Measurements from ENCODE around the gene NTN4. TPM values are rescaled to one million over a fixed set of nuclear protein-coding genes. Genes with fewer than 3 reads are reported as not detected.
A peak's percentile ranks its signal among the peaks of the same experiment; 100 is the strongest.

Gene NTN4
- total RNA-seq, 2 experiments from 2014 or later = not detected

- H3K27me3 Mint-ChIP-seq = peaks cover 28% of the 10 kb centered on the region
These were observed 18.6 kb upstream of the NTN4 start for GRCh38 chr12:95809000-95809680.

DNA sequence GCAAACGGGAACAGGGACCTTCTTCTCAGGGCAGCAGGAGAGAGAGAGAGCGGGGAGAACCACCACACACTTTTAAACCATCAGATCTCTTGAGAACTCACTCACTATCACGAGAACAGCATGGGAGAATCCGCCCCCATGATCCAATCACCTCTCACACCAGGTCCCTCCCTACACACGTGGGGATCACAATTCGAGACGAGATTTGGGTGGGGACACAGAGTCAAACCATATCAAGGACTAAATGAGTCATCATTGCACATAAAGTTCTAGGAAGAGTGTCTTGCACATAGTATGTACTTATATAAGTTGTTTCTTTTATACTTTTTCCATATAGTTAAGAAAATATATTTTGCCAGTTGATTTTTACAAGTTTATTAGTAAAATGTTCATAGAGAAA is 17.6 kb upstream of the NTN4 start:
- CTCF ChIA-PET = no interaction called here
- H3K36me3 Mint-ChIP-seq = no peaks in the 10 kb centered on the region
- no peak for DNase-seq

More at GRCh38 chr12:95809000-95809680, 18.6 kb upstream of the NTN4 start:
- H3K9me3 Mint-ChIP-seq (ENCODE audit: low read depth) = no peaks in the 10 kb centered on the region
- H3K4me3 Mint-ChIP-seq = no peak overlapping the region
- H3K36me3 Mint-ChIP-seq = no peaks in the 10 kb centered on the region
- ATAC-seq = no peak
- CTCF ChIA-PET = no interaction called here
- H3K27ac Mint-ChIP-seq = no peak overlapping the region
- DNase-seq = no peak
- H3K4me1 Mint-ChIP-seq = peaks cover 10% of the 10 kb centered on the region

DNA sequence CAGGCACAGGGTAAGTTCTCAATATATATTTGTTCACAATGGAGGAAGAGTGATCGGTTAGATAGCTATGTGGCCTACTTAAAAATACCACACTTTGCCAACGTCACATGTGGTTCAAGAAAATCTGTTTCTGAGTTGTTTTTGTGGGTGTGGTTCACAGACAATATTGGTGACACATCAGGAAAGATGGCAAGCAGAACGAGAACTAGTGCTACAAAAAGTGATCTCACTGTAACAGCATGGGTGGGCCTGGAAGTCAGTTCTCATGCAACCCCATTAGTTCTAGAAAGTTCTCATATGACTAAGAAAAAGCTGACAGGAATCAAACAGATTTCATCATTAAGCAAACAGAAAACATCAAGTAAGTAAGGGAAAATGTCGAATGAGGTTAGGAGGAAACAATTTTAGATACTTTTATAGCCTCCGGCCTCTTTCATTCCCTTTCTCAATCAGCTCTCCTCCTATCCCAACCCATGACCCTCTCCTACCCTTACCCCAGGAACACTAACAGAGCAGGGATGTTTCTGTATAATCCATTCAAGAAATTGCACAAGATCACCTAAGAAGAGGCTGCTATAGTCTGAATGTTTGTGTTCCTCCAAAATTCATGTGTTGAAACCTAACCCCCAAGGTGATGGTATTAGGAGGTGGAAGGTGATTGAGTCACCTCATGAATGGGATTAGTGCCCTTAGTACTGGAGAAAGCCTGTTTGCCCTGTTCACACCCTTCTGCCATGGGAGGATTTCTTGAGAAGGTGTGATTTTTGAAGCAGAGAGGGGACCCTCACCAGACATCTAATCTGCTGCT is 15.5 kb upstream of the NTN4 start:
- peaks cover 28% of the 10 kb centered on the region for H3K27me3 Mint-ChIP-seq
- no peaks in the 10 kb centered on the region for H3K9me3 Mint-ChIP-seq (ENCODE audit: low read depth)
- peaks cover 10% of the 10 kb centered on the region for H3K4me1 Mint-ChIP-seq
- ATAC-seq = peak; percentile 51
- no peak overlapping the region for H3K4me3 Mint-ChIP-seq
- CTCF ChIA-PET = interaction anchor here (0.6 to 0.7 kb wide), 2 partner anchors 48 to 225 kb away, joined by 3 to 4 read pairs; no protein-coding TSS in a partner anchor
- H3K36me3 Mint-ChIP-seq = no peaks in the 10 kb centered on the region
- no peak for DNase-seq
- H3K27ac Mint-ChIP-seq = no peak overlapping the region

More for the DNA sequence above, 17.6 kb upstream of the NTN4 start:
- Mint-ChIP-seq H3K4me1 (peaks cover 10% of the 10 kb centered on the region), H3K27me3 (peaks cover 29% of the 10 kb centered on the region), H3K4me3 (no peak overlapping the region), H3K9me3 (ENCODE audit: low read depth) (no peaks in the 10 kb centered on the region), H3K27ac (no peak overlapping the region)
- no peak for ATAC-seq

GRCh38 chr12:95804291-95804690 is 13.7 kb upstream of the NTN4 start:
- Mint-ChIP-seq H3K4me1 (peaks cover 10% of the 10 kb centered on the region), H3K9me3 (ENCODE audit: low read depth) (no peaks in the 10 kb centered on the region), H3K4me3 (no peak overlapping the region), H3K27ac (no peak overlapping the region), H3K27me3 (peaks cover 30% of the 10 kb centered on the region), H3K36me3 (no peaks in the 10 kb centered on the region)
- DNase-seq (no peak), ATAC-seq (no peak)
- CTCF ChIA-PET = no interaction called here

- CTCF ChIA-PET = no interaction called here
- DNase-seq = no peak
- H3K27ac Mint-ChIP-seq = no peak overlapping the region
- no peaks in the 10 kb centered on the region for H3K9me3 Mint-ChIP-seq (ENCODE audit: low read depth)
- no peak for ATAC-seq
- no peak overlapping the region for H3K4me3 Mint-ChIP-seq
- H3K4me1 Mint-ChIP-seq = peaks cover 10% of the 10 kb centered on the region
- peaks cover 30% of the 10 kb centered on the region for H3K27me3 Mint-ChIP-seq
- H3K36me3 Mint-ChIP-seq = no peaks in the 10 kb centered on the region
These were observed 13.3 kb upstream of the NTN4 start for GRCh38 chr12:95803817-95804216.

DNA sequence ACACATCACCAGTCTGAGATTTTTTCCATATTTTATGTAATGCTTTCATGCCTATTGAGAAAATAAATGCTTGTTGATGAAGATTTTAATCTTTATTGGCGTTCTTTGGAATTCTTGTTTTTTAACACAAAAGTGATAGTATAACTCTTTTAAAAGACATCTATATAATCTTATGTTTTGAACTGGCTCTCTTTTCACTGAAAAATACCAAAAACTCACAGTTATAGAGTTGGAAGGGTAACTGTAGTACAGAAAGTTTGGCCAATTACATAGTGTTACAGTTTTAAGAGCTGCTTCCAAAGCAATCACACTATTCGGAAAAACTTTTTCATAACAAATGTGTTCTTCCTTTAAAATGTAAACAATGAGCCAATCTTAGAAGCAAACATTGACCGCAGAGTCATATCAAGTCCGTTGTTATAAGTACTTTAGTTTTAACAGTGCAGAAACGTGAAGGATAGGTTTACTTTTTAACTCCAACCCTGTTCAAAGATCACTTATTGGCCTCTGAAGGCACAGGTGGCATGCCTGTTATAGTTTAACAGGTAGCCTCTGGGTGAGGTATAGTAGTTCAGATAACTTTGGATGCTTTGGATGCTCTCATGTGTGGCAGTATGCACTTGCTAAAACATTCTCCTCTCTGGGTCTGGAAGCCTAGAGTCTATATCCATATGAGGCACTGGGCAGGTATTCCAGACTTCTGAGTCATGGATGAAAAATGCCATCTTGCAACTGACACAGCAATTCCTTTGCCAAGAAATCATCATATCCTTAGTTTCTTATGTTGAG is 12.1 kb upstream of the NTN4 start:
- H3K36me3 Mint-ChIP-seq = no peaks in the 10 kb centered on the region
- CTCF ChIA-PET = no interaction called here
- no peaks in the 10 kb centered on the region for H3K9me3 Mint-ChIP-seq (ENCODE audit: low read depth)
- no peak overlapping the region for H3K27ac Mint-ChIP-seq
- peaks cover 10% of the 10 kb centered on the region for H3K4me1 Mint-ChIP-seq
- H3K4me3 Mint-ChIP-seq = no peak overlapping the region
- peaks cover 34% of the 10 kb centered on the region for H3K27me3 Mint-ChIP-seq
- DNase-seq (no peak), ATAC-seq (no peak)

DNA sequence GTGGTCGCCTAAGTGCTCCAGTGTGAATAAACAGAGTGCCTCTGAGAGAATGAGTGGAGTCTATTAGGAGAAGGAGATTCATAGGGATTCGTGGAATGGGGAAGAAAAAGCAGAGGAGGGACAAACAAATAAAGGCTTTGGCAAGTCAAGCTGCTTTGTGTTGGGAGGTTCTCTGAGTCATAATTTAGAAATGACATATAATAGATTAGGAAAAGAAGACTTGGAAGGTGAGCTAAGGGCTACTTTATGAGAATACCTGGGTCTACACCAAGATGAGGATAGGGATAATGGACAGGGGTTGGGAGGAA is 6.4 kb upstream of the NTN4 start:
- no peak for DNase-seq
- CTCF ChIA-PET = no interaction called here
- no peak overlapping the region for H3K4me3 Mint-ChIP-seq
- ATAC-seq = no peak
- H3K27ac Mint-ChIP-seq = no peak overlapping the region
- H3K4me1 Mint-ChIP-seq = peaks cover 11% of the 10 kb centered on the region
- no peaks in the 10 kb centered on the region for H3K9me3 Mint-ChIP-seq (ENCODE audit: low read depth)
- H3K36me3 Mint-ChIP-seq = no peaks in the 10 kb centered on the region
- peaks cover 58% of the 10 kb centered on the region for H3K27me3 Mint-ChIP-seq

DNA sequence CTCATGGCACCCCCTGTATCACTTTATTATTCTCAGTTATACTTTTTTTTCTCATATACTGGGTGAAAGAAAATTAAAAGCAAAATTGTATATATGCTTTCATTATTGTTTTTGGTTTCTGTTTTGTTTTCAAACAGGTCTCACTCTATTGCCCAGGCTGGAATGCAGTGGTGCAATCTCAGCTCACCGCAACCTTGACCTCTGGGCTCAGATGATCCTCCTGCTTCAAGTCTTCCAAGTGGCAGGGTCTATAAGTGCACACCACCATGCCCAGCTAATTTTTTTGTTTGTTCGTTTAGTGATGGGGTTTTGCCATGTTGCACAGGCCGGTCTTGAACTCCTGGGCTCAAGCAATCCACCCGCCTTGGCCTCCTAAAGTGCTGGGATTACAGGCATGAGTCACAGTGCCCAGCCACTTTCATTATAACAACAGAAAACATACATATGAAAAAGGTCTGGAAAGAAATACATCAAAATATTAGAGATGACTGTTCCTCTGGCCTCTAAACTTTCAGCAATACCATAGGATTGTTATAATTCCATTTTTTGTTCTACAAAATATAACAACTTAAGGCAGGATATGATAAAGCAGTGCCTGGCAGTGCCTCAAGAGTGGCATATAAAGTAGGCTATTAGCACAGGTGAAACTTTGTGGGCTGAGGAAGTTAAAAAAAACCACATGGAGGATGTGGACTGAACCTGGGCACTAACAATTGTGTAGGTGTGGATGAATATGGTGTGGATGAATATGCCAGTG is 5.8 kb upstream of the NTN4 start:
- no peak overlapping the region for H3K4me3 Mint-ChIP-seq
- no peaks in the 10 kb centered on the region for H3K36me3 Mint-ChIP-seq
- no peak for ATAC-seq
- no peak for DNase-seq
- H3K9me3 Mint-ChIP-seq (ENCODE audit: low read depth) = no peaks in the 10 kb centered on the region
- peaks cover 64% of the 10 kb centered on the region for H3K27me3 Mint-ChIP-seq
- CTCF ChIA-PET = no interaction called here
- H3K27ac Mint-ChIP-seq = no peak overlapping the region
- peaks cover 13% of the 10 kb centered on the region for H3K4me1 Mint-ChIP-seq

GRCh38 chr12:95790917-95791849 is 619 bp upstream of the NTN4 start:
- H3K9me3 Mint-ChIP-seq (ENCODE audit: low read depth) = no peaks in the 10 kb centered on the region
- H3K36me3 Mint-ChIP-seq = no peaks in the 10 kb centered on the region
- peaks cover 14% of the 10 kb centered on the region for H3K4me1 Mint-ChIP-seq
- CTCF ChIA-PET = no interaction called here
- peaks cover 85% of the 10 kb centered on the region for H3K27me3 Mint-ChIP-seq
- no peak for DNase-seq
- ATAC-seq = peak; percentile 37
- H3K4me3 Mint-ChIP-seq = peak overlapping the region; percentile 62
- H3K27ac Mint-ChIP-seq = no peak overlapping the region

GRCh38 chr12:95789126-95790032 is 1.2 kb downstream of the NTN4 start:
- Mint-ChIP-seq H3K27me3 (peaks cover 84% of the 10 kb centered on the region), H3K4me1 (peaks cover 11% of the 10 kb centered on the region), H3K36me3 (no peaks in the 10 kb centered on the region), H3K4me3 (peak overlapping the region; percentile 36), H3K9me3 (ENCODE audit: low read depth) (no peaks in the 10 kb centered on the region), H3K27ac (no peak overlapping the region)
- DNase-seq = no peak
- CTCF ChIA-PET = no interaction called here
- ATAC-seq = peak; percentile 12

DNA sequence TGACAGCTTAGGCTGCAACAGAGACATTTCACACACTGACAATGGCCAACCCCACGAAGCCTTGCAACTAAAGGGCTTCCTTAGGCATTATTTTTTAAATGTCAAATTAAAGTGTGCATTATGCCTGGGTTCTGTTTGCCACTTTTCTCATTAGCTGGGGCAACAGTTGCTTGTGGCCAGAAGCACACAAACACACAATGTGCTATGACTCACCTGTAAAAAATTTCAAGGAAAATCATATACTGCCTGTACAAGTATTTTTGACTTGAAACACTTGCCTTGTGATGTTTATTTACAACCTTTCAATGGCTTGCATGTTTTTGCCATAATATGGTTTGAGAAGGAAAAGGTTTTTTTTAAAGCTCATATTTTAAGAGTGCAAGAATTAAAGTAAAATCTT is 1.9 kb downstream of the NTN4 start:
- no peaks in the 10 kb centered on the region for H3K36me3 Mint-ChIP-seq
- H3K4me3 Mint-ChIP-seq = no peak overlapping the region
- no peak for DNase-seq
- peaks cover 85% of the 10 kb centered on the region for H3K27me3 Mint-ChIP-seq
- H3K4me1 Mint-ChIP-seq = peaks cover 11% of the 10 kb centered on the region
- CTCF ChIA-PET = no interaction called here
- H3K9me3 Mint-ChIP-seq (ENCODE audit: low read depth) = no peaks in the 10 kb centered on the region
- no peak overlapping the region for H3K27ac Mint-ChIP-seq
- ATAC-seq = no peak
